CD14-positive monocyte (primary cell): ENCODE data around the gene GLI3. TPM values are rescaled to one million over a fixed set of nuclear protein-coding genes. Genes with fewer than 3 reads are reported as not detected.
A peak's percentile ranks its signal among the peaks of the same experiment; 100 is the strongest.

Source experiments
- DNase-seq, 3 donors: peaks; one replicate each; pipeline ENCODE4 v3.0.0-alpha.2; 2011 to 2022
- H2AFZ ChIP-seq: 2 replicates; pipeline ENCODE4 v1.6.0; 2012; ENCODE audit warnings: mild to moderate bottlenecking, low read depth, low read length, inconsistent platforms; ENCODE audit not compliant: insufficient read depth, poor library complexity, severe bottlenecking
- H3K27ac ChIP-seq, 2 donors: 1 replicate in 1 of 2; 2 replicates in 1 of 2; pipeline ENCODE4 v1.5.1; 2012 to 2013; ENCODE audit warnings: low read length in 2 of 2, control low read depth in 1 of 2, inconsistent platforms in 1 of 2, low read depth in 1 of 2, mild to moderate bottlenecking in 1 of 2
- H3K27me3 ChIP-seq, 2 donors: one replicate each; pipeline versions ENCODE4 v1.6.0 to v1.6.1; 2011 to 2013; ENCODE audit warnings: low read length in 2 of 2; ENCODE audit not compliant: control insufficient read depth in 2 of 2, insufficient read depth in 2 of 2
- H3K36me3 ChIP-seq, 2 donors: replicated peaks in 1 of 2; 1 replicate in 1 of 2; 2 replicates in 1 of 2; pipeline versions ENCODE4 v1.5.1 to v1.6.1; 2012 to 2013; ENCODE audit warnings: low read length in 2 of 2, control low read depth in 1 of 2, inconsistent platforms in 1 of 2, mild to moderate bottlenecking in 1 of 2; ENCODE audit not compliant: insufficient read depth in 2 of 2, control insufficient read depth in 1 of 2
- H3K4me1 ChIP-seq, 2 donors: 1 replicate in 1 of 2; 2 replicates in 1 of 2; pipeline versions ENCODE4 v1.5.1 to v1.6.1; 2012 to 2013; ENCODE audit warnings: low read length in 2 of 2, control low read depth in 1 of 2, inconsistent platforms in 1 of 2, mild to moderate bottlenecking in 1 of 2, moderate library complexity in 1 of 2; ENCODE audit not compliant: insufficient read depth in 2 of 2, control insufficient read depth in 1 of 2
- H3K4me2 ChIP-seq: replicated peaks from 2 replicates; pipeline ENCODE3; 2012; ENCODE audit warnings: low read length, moderate library complexity, mild to moderate bottlenecking; ENCODE audit not compliant: poor library complexity, severe bottlenecking; ENCODE audit errors: extremely low read depth
- H3K4me3 ChIP-seq, 3 experiments: fragments of 200-600 bp in 1 of 3; sonication (generic) in 1 of 3; replicated peaks in 1 of 3; 1 replicate in 2 of 3; 2 replicates in 1 of 3; pipeline ENCODE4 v1.5.1; 2011 to 2013; ENCODE audit warnings: low read length in 3 of 3, mild to moderate bottlenecking in 3 of 3, control low read depth in 2 of 3, low read depth in 2 of 3, inconsistent platforms in 1 of 3, moderate library complexity in 1 of 3
- H3K79me2 ChIP-seq: 2 replicates; pipeline ENCODE4 v1.6.0; 2012; ENCODE audit warnings: mild to moderate bottlenecking, control low read depth, inconsistent platforms, low read length, moderate library complexity; ENCODE audit not compliant: insufficient read depth
- H3K9ac ChIP-seq: 2 replicates; pipeline ENCODE4 v1.6.0; 2017; ENCODE audit warnings: low read length, mild to moderate bottlenecking; ENCODE audit not compliant: insufficient read depth, poor library complexity, severe bottlenecking
- H3K9me3 ChIP-seq, 2 donors: replicated peaks in 1 of 2; 1 replicate in 1 of 2; 2 replicates in 1 of 2; pipeline versions ENCODE4 v1.5.1 to v1.6.1; 2012 to 2013; ENCODE audit warnings: low read length in 2 of 2, control low read depth in 1 of 2; ENCODE audit not compliant: control insufficient read depth in 1 of 2, insufficient read depth in 1 of 2
- H4K20me1 ChIP-seq: 2 replicates; pipeline ENCODE4 v1.6.0; 2012; ENCODE audit warnings: mild to moderate bottlenecking, low read length, control low read depth, moderate library complexity; ENCODE audit not compliant: insufficient read depth
- H3K27ac Mint-ChIP-seq, 7 donors: one replicate each; pipeline ENCODE4 v1.8.0; 2020; ENCODE audit warnings: mild to moderate bottlenecking in 7 of 7, mixed read lengths in 7 of 7, moderate library complexity in 6 of 7, inconsistent platforms in 2 of 7
- H3K27me3 Mint-ChIP-seq, 3 donors: one replicate each; pipeline ENCODE4 v1.8.0; 2021 to 2022; ENCODE audit warnings: low read depth in 3 of 3, mild to moderate bottlenecking in 3 of 3, mixed read lengths in 3 of 3, moderate library complexity in 3 of 3, inconsistent platforms in 1 of 3
- H3K36me3 Mint-ChIP-seq, 2 donors: one replicate each; pipeline ENCODE4 v1.8.0; 2020; ENCODE audit warnings: mixed read lengths in 2 of 2, inconsistent platforms in 1 of 2, mild to moderate bottlenecking in 1 of 2
- H3K4me1 Mint-ChIP-seq: one replicate; pipeline ENCODE4 v1.8.0; 2020; ENCODE audit warnings: mild to moderate bottlenecking, mixed read lengths
- H3K4me3 Mint-ChIP-seq, 2 donors: one replicate each; pipeline ENCODE4 v1.8.0; 2020; ENCODE audit warnings: mild to moderate bottlenecking in 2 of 2, mixed read lengths in 2 of 2, moderate library complexity in 1 of 2
- H3K9me3 Mint-ChIP-seq, 7 donors: one replicate each; pipeline ENCODE4 v1.8.0; 2020 to 2022; ENCODE audit warnings: mixed read lengths in 7 of 7, mild to moderate bottlenecking in 6 of 7, moderate library complexity in 6 of 7, inconsistent platforms in 2 of 7
- CTCF ChIP-seq: fragments of 200-600 bp; IDR thresholded peaks from one replicate; pipeline ENCODE4 v1.8.0; 2022; ENCODE audit warnings: antibody characterized with exemption, mild to moderate bottlenecking
- WGBS: methylation state at CpG from one replicate; pipeline ENCODE4 v1.1.5; 2013; ENCODE audit warnings: missing lambda C conversion rate; ENCODE audit not compliant: insufficient coverage; 5-methylcytosine and 5-hydroxymethylcytosine counted together
- intact Hi-C, 2 donors: fragments of 100-400 bp; cut with micrococcal nuclease; formaldehyde crosslinking; loops; one replicate each; pipeline versions ENCODE4 v1.15.0 to v1.15.1; 2023
- polyA plus RNA-seq, 3 donors: library from polyadenylated mRNA; depleted of rRNA in 1 of 3; unstranded in 2 of 3; stranded (reverse) in 1 of 3; fragments of 300-500 nt in 2 of 3; fragments of >200 nt in 1 of 3; fragmentation: Illumina TruSeq in 2 of 3; gene quantifications; 1 replicate in 2 of 3; 2 replicates in 1 of 3; pipeline ENCODE4 v1.2.3, GENCODE V29; 2012 to 2021

GLI3 gene
- polyA plus RNA-seq, 3 donors = not detected

- 79% methylated on average over 3 of the region's 4 CpGs for WGBS
- Histone ChIP-seq H2AFZ (no peak overlapping the region), H3K27ac (no peak overlapping the region), H4K20me1 (no peaks in the 10 kb centered on the region), H3K79me2 (no peaks in the 10 kb centered on the region), H3K27me3 (no peaks in the 10 kb centered on the region), H3K4me1 (peaks cover 27 to 33% of the 10 kb centered on the region in 2 donors), H3K9ac (no peak overlapping the region), H3K36me3 (no peaks in the 10 kb centered on the region), H3K9me3 (no peaks in the 10 kb centered on the region), H3K4me2 (no peak overlapping the region), H3K4me3 (no peak overlapping the region)
- Mint-ChIP-seq H3K4me3 (no peak overlapping the region), H3K27me3 (no peaks in the 10 kb centered on the region), H3K4me1 (peaks cover 35% of the 10 kb centered on the region), H3K36me3 (no peaks in the 10 kb centered on the region), H3K9me3 (peaks cover 0 to 2% (median 0%) of the 10 kb centered on the region in 7 donors), H3K27ac (no peak overlapping the region)
- DNase-seq = no peak
- intact Hi-C loops = no loop called here
- TF ChIP-seq CTCF = no peak
These were observed 137.9 kb downstream of the GLI3 start for GRCh38 chr7:42099066-42099465.

GRCh38 chr7:42097752-42098151 is 139.3 kb downstream of the GLI3 start:
- no peak overlapping the region for H3K9ac ChIP-seq
- no peaks in the 10 kb centered on the region for H3K36me3 Mint-ChIP-seq
- H3K4me1 ChIP-seq = peaks cover 27 to 33% of the 10 kb centered on the region in 2 donors
- H3K79me2 ChIP-seq = no peaks in the 10 kb centered on the region
- DNase-seq = peak in 1 of 3 donors; percentile 38
- no peak overlapping the region for H3K4me2 ChIP-seq
- H3K4me1 Mint-ChIP-seq = peaks cover 32% of the 10 kb centered on the region
- no peak overlapping the region for H3K4me3 Mint-ChIP-seq
- H3K27ac ChIP-seq = no peak overlapping the region
- peak overlapping the region in 3 of 7 donors; percentile 17 to 36 (median 25) for H3K27ac Mint-ChIP-seq
- no peak overlapping the region for H2AFZ ChIP-seq
- H3K9me3 Mint-ChIP-seq = peaks cover 0 to 2% (median 0%) of the 10 kb centered on the region in 7 donors
- intact Hi-C loops = no loop called here
- H4K20me1 ChIP-seq = no peaks in the 10 kb centered on the region
- WGBS = no CpG with 5 or more reads among the region's 5 CpGs
- no peaks in the 10 kb centered on the region for H3K9me3 ChIP-seq
- no peaks in the 10 kb centered on the region for H3K27me3 ChIP-seq
- H3K36me3 ChIP-seq = no peaks in the 10 kb centered on the region
- no peak for TF ChIP-seq CTCF
- no peaks in the 10 kb centered on the region for H3K27me3 Mint-ChIP-seq
- H3K4me3 ChIP-seq = no peak overlapping the region
